OCI-LY7 (cell line): ENCODE results near the gene IGFBP4. TPM values are rescaled to one million over a fixed set of nuclear protein-coding genes. Genes with fewer than 3 reads are reported as not detected.
A peak's percentile ranks its signal among the peaks of the same experiment; 100 is the strongest.

ENCODE experiments used
- BruUV-seq: library from RNA; stranded (reverse); fragments of 400-500 nt; replicated peaks from 2 replicates; lab custom pipeline; 2021; lab: Mats Ljungman, UMichigan
- CTCF ChIA-PET: fragments of 300-600 bp; sonication (Branson Sonifier 250); formaldehyde crosslinking; loops from one replicate; lab custom pipeline; 2022; ENCODE audit warnings: antibody characterized with exemption; ENCODE audit not compliant: unreplicated experiment; lab: Charles Lee
- POLR2A ChIA-PET: fragments of 300-600 bp; sonication (Branson Sonifier 250); formaldehyde crosslinking; loops from one replicate; lab custom pipeline; 2022; ENCODE audit warnings: antibody characterized with exemption; lab: Charles Lee
- DNase-seq: peaks from one replicate; pipeline ENCODE4 v3.0.0-alpha.2; 2015; ENCODE audit warnings: low spot score
- H2AFZ ChIP-seq: fragments of 200-600 bp; sonication (generic), shearing (Covaris generic); 2 replicates; pipeline ENCODE4 v1.6.1; 2014; ENCODE audit warnings: mild to moderate bottlenecking, antibody characterized with exemption, low read length, moderate library complexity
- H3K27ac ChIP-seq: fragments of 200-600 bp; sonication (generic); 2 replicates; pipeline ENCODE4 v1.5.1; 2014; ENCODE audit warnings: mixed run types, low read depth, mild to moderate bottlenecking, moderate library complexity, low read length, inconsistent platforms; ENCODE audit not compliant: poor library complexity, severe bottlenecking
- H3K36me3 ChIP-seq: fragments of 200-600 bp; sonication (generic); 2 replicates; pipeline ENCODE4 v1.6.1; 2014; ENCODE audit warnings: mild to moderate bottlenecking, antibody characterized with exemption, low read length, moderate library complexity, mixed read lengths; ENCODE audit not compliant: insufficient read depth
- H3K4me1 ChIP-seq: fragments of 200-600 bp; sonication (generic); 2 replicates; pipeline ENCODE4 v1.5.1; 2014; ENCODE audit warnings: mild to moderate bottlenecking, low read length; ENCODE audit not compliant: insufficient read depth, poor library complexity, severe bottlenecking
- H3K4me2 ChIP-seq: fragments of 200-600 bp; sonication (generic); 2 replicates; pipeline ENCODE4 v1.6.1; 2014; ENCODE audit warnings: mild to moderate bottlenecking, low read length
- H3K4me3 ChIP-seq: fragments of 200-600 bp; sonication (generic); 2 replicates; pipeline ENCODE4 v1.5.1; 2014; ENCODE audit warnings: mild to moderate bottlenecking, low read depth, low read length; ENCODE audit not compliant: poor library complexity, severe bottlenecking
- H3K79me2 ChIP-seq: fragments of 200-600 bp; sonication (generic); 2 replicates; pipeline ENCODE4 v1.6.1; 2016; ENCODE audit warnings: low read depth, mild to moderate bottlenecking, low read length, moderate library complexity, mixed read lengths; ENCODE audit not compliant: insufficient read depth
- H3K9me2 ChIP-seq: fragments of 200-600 bp; sonication (generic); 2 replicates; pipeline ENCODE4 v1.6.1; 2016; ENCODE audit warnings: mild to moderate bottlenecking, low read length, mixed read lengths; ENCODE audit not compliant: insufficient read depth
- H3K9me3 ChIP-seq: fragments of 200-600 bp; sonication (generic); 2 replicates; pipeline ENCODE4 v1.6.1; 2014; ENCODE audit warnings: mild to moderate bottlenecking, mixed run types, low read length, mixed read lengths
- H4K20me1 ChIP-seq: fragments of 200-600 bp; sonication (generic); 2 replicates; pipeline ENCODE4 v1.6.1; 2014; ENCODE audit warnings: mild to moderate bottlenecking, antibody characterized with exemption, low read length, moderate library complexity, mixed read lengths; ENCODE audit not compliant: insufficient read depth
- CTCF ChIP-seq: fragments of 200-600 bp; sonication (generic); conservative IDR thresholded peaks from 2 replicates; pipeline ENCODE4 v1.5.1; 2014; ENCODE audit warnings: mild to moderate bottlenecking, antibody characterized with exemption, low read length, moderate library complexity, mixed read lengths
- EZH2phosphoT487 ChIP-seq: fragments of 200-600 bp; sonication (generic); IDR thresholded peaks from 2 replicates; pipeline ENCODE4 v1.6.1; 2018; ENCODE audit warnings: low read depth, borderline replicate concordance, mild to moderate bottlenecking, mixed run types, antibody characterized with exemption, low read length, moderate library complexity, mixed read lengths
- intact Hi-C: fragments of 100-400 bp; cut with micrococcal nuclease; formaldehyde crosslinking; loops from one replicate; pipeline ENCODE4 v1.10.0; 2022; ENCODE audit not compliant: unreplicated experiment
- total RNA-seq, 2 experiments: library from RNA; depleted of rRNA in 1 of 2; stranded (reverse); fragments of >200 nt in 1 of 2; shearing (Covaris generic) in 1 of 2; gene quantifications; 2 replicates each; pipeline ENCODE4 v1.2.3, GENCODE V29; 2014 to 2022

Gene IGFBP4
- total RNA-seq, 2 experiments from 2014 or later: not detected

GRCh38 chr17:40419559-40420331 lies 23.5 kb upstream of the IGFBP4 start:
- H4K20me1 ChIP-seq: peaks cover 14% of the 10 kb centered on the region; the same call in 1 of the 2 replicates
- TF ChIP-seq EZH2phosphoT487 (no peak), CTCF (no peak)
- no peak for DNase-seq
- H2AFZ ChIP-seq: no peak overlapping the region
- no TSS peak for BruUV-seq
- peaks cover 23% of the 10 kb centered on the region for H3K36me3 ChIP-seq
- CTCF ChIA-PET: no interaction called here
- intact Hi-C loops: loop anchor here (5.0 kb wide), 1 partner anchor 62 kb away; no protein-coding TSS in a partner anchor
- no peak overlapping the region for H3K27ac ChIP-seq
- H3K4me1 ChIP-seq: peaks cover 31% of the 10 kb centered on the region
- no peak overlapping the region for H3K4me2 ChIP-seq
- no peaks in the 10 kb centered on the region for H3K9me2 ChIP-seq
- H3K9me3 ChIP-seq: no peaks in the 10 kb centered on the region
- POLR2A ChIA-PET: interaction anchor here (0.7 kb wide), 2 partner anchors 55 to 81 kb away, joined by 3 to 4 read pairs; partner anchors contain the start of gene GJD3
- no peak overlapping the region for H3K4me3 ChIP-seq
- H3K79me2 ChIP-seq: peaks cover 29% of the 10 kb centered on the region

- peaks cover 18% of the 10 kb centered on the region for H3K4me1 ChIP-seq
Observed at GRCh38 chr17:40422990-40423633, 20.1 kb upstream of the IGFBP4 start.

More at GRCh38 chr17:40422990-40423633, 20.1 kb upstream of the IGFBP4 start:
- intact Hi-C loops: no loop called here
- H4K20me1 ChIP-seq: no peaks in the 10 kb centered on the region
- no peaks in the 10 kb centered on the region for H3K9me3 ChIP-seq
- no peak overlapping the region for H3K4me2 ChIP-seq
- no peak for DNase-seq
- no peaks in the 10 kb centered on the region for H3K36me3 ChIP-seq
- H3K27ac ChIP-seq: no peak overlapping the region
- no peaks in the 10 kb centered on the region for H3K9me2 ChIP-seq
- H3K79me2 ChIP-seq: no peaks in the 10 kb centered on the region
- no peak overlapping the region for H3K4me3 ChIP-seq
- TF ChIP-seq CTCF: peak; percentile 42
- TF ChIP-seq EZH2phosphoT487: no peak
- BruUV-seq: no TSS peak
- ChIA-PET POLR2A (no interaction called here), CTCF (interaction anchor here (0.5 kb wide), 1 partner anchor 143 kb away, joined by 4 read pairs; no protein-coding TSS in a partner anchor)
- H2AFZ ChIP-seq: no peak overlapping the region
